Thyroid gland (tissue), 4 donors: ENCODE data around the gene WASHC4.

ENCODE experiments used
- POLR2A ChIP-seq, 2 donors: fragments of 450-650 bp; IDR thresholded peaks; one replicate each; pipeline ENCODE4 v1.6.1; 2017; ENCODE audit warnings: antibody characterized with exemption in 2 of 2, mild to moderate bottlenecking in 2 of 2, moderate library complexity in 1 of 2
- TF ChIP-seq, protein P1 (sequence below), 6 experiments: fragments of 200-600 bp in 3 of 6; fragments of 450-650 bp in 3 of 6; sonication (generic) in 3 of 6; IDR thresholded peaks; one replicate each; pipeline ENCODE4 v1.5.1; 2016 to 2019; ENCODE audit warnings: antibody characterized with exemption in 6 of 6, mild to moderate bottlenecking in 2 of 6, inconsistent platforms in 1 of 6, moderate library complexity in 1 of 6

DNA sequence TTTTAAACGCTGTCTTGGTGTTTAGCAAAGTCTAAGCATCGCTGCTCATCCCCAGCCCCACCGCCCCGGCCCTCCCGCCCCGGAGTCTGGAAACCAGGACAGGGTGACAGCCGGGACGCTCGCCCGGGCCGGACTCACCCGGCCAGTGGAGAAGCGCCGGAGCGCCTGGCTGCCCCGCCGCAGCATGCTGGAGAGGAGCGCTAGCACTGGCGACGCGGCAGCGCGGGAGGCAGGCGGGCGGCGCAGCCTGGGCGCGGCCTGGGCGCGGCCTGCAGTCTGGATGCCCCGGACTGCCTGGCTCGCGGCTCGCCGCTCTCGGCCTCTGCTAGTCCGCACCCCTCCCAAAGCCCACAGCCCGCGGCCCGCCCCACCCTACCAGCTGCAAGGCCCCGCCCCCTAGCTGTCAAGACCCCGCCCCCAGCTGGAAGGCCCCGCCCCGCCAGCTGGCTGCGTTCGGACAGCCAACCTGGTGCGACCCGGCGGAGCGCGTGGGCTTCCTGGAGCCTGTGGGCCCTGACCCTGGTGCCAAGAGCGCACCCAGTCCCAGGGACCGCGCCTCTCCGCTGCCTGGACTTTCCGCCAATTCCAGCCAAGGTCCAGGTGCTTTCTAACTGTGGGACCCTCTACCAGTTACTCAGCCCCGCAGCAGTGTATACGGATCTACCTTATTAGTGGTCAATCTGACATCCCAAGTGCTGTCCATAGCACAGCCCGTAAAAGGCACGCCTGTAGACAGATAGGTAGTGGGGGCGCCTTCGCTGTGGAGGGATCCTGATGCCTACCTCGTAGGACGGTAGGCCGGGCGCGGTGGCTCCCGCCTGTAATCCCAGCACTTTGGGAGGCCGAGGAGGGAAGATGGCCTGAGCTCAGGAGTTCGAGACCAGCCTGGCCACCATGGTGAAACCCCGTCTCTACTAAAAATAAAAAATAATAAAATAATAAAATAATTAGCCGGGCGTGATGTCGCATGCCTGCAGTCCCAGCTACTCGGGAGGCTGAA is 23.0 kb upstream of the WASHC4 start, which contains the start of gene ALDH1L2:
- peak in 1 of 2 donors; percentile 22 for TF ChIP-seq POLR2A (IDR thresholded peaks at IDR 0.05)
- TF ChIP-seq, protein P1, sequence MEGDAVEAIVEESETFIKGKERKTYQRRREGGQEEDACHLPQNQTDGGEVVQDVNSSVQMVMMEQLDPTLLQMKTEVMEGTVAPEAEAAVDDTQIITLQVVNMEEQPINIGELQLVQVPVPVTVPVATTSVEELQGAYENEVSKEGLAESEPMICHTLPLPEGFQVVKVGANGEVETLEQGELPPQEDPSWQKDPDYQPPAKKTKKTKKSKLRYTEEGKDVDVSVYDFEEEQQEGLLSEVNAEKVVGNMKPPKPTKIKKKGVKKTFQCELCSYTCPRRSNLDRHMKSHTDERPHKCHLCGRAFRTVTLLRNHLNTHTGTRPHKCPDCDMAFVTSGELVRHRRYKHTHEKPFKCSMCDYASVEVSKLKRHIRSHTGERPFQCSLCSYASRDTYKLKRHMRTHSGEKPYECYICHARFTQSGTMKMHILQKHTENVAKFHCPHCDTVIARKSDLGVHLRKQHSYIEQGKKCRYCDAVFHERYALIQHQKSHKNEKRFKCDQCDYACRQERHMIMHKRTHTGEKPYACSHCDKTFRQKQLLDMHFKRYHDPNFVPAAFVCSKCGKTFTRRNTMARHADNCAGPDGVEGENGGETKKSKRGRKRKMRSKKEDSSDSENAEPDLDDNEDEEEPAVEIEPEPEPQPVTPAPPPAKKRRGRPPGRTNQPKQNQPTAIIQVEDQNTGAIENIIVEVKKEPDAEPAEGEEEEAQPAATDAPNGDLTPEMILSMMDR (IDR thresholded peaks at IDR 0.05), result no peak
